Measurements from ENCODE around the gene RGP1.

RGP1 gene

GRCh38 chr9:35731415-35732184 is 17.5 kb upstream of the RGP1 start (continued):
- TF ChIP-seq, protein P1, sequence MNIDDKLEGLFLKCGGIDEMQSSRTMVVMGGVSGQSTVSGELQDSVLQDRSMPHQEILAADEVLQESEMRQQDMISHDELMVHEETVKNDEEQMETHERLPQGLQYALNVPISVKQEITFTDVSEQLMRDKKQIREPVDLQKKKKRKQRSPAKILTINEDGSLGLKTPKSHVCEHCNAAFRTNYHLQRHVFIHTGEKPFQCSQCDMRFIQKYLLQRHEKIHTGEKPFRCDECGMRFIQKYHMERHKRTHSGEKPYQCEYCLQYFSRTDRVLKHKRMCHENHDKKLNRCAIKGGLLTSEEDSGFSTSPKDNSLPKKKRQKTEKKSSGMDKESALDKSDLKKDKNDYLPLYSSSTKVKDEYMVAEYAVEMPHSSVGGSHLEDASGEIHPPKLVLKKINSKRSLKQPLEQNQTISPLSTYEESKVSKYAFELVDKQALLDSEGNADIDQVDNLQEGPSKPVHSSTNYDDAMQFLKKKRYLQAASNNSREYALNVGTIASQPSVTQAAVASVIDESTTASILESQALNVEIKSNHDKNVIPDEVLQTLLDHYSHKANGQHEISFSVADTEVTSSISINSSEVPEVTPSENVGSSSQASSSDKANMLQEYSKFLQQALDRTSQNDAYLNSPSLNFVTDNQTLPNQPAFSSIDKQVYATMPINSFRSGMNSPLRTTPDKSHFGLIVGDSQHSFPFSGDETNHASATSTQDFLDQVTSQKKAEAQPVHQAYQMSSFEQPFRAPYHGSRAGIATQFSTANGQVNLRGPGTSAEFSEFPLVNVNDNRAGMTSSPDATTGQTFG (tag by site-specific recombination; IDR thresholded peaks at IDR 0.05; ENCODE audit: borderline replicate concordance): no peak
- peak; percentile 23; the same call in 1 of the 2 replicates for TF ChIP-seq BCL11B (tag by site-specific recombination; IDR thresholded peaks at IDR 0.05; ENCODE audit: low read depth)
- TF ChIP-seq ZNF660 (tag by site-specific recombination; IDR thresholded peaks at IDR 0.05): no peak
- TF ChIP-seq ZNF544 (tag by site-specific recombination; IDR thresholded peaks at IDR 0.05): no peak
- TF ChIP-seq, protein P2, sequence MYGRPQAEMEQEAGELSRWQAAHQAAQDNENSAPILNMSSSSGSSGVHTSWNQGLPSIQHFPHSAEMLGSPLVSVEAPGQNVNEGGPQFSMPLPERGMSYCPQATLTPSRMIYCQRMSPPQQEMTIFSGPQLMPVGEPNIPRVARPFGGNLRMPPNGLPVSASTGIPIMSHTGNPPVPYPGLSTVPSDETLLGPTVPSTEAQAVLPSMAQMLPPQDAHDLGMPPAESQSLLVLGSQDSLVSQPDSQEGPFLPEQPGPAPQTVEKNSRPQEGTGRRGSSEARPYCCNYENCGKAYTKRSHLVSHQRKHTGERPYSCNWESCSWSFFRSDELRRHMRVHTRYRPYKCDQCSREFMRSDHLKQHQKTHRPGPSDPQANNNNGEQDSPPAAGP (tag by site-specific recombination; IDR thresholded peaks at IDR 0.05): peak; percentile 52
- TF ChIP-seq ZBTB48 (tag by site-specific recombination; IDR thresholded peaks at IDR 0.05): peak; percentile 54; the same call in 1 of the 2 replicates
- TF ChIP-seq, protein P3, sequence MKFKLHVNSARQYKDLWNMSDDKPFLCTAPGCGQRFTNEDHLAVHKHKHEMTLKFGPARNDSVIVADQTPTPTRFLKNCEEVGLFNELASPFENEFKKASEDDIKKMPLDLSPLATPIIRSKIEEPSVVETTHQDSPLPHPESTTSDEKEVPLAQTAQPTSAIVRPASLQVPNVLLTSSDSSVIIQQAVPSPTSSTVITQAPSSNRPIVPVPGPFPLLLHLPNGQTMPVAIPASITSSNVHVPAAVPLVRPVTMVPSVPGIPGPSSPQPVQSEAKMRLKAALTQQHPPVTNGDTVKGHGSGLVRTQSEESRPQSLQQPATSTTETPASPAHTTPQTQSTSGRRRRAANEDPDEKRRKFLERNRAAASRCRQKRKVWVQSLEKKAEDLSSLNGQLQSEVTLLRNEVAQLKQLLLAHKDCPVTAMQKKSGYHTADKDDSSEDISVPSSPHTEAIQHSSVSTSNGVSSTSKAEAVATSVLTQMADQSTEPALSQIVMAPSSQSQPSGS (tag by site-specific recombination; IDR thresholded peaks at IDR 0.05; ENCODE audit: low read depth): peak; percentile 60; the same call in 1 of the 2 replicates
- TF ChIP-seq PRDM1 (tag by site-specific recombination; IDR thresholded peaks at IDR 0.05): no peak
- TF ChIP-seq ZBTB7A (tag by site-specific recombination; IDR thresholded peaks at IDR 0.05; ENCODE audit: low read depth): 0 out of 2 replicates have a peak, but pooled peaks have one; percentile 27
- TF ChIP-seq ZNF311 (tag by site-specific recombination; IDR thresholded peaks at IDR 0.05; ENCODE audit: borderline replicate concordance): no peak

DNA sequence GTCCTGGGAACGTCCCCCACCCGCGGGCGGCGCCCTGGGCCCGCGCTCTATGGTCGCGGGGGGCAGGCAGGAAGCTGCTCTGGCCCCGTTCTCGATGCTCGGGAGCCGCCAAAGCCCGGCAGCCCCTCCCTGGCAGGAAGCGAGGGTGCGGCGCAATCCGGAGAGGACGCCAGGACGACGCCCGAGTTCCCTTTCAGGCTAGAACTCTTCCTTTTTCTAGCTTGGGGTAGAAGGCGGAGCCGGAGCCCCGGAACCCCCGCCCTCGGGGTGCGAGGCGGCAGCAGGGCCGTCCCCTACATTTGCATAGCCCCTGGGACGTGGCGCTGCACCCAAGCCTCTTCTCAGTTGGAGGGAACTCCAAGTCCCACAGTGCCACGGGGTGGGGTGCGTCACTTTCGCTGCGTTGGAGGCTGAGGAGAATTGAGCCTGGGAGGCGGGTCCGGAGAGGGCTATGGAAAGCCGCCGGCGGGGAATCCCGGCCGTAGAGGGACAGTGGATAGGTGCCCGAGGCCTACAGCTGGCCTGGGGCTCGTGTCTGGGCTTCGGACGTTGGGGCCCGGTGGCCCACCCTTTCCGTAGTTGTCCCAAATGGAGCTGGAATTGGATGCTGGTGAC is 16.8 kb upstream of the RGP1 start, which contains the start of the genes CREB3 and TLN1:
CREB3 (plus strand) TSS at position 482 of the 615 bp plus-strand sequence; CDS start at position 589, 107 bp downstream.
TLN1 (minus strand) TSS at position 11 of the 615 bp plus-strand sequence. CDS start 6,501 bp downstream, outside the sequence.
- peaks cover 13% of the 10 kb centered on the region for H3K4me1 ChIP-seq (ENCODE audit: control insufficient read depth, insufficient read depth, low read length)
- ChIA-PET CTCF (interaction anchor here (0.6 to 8.0 kb wide), 17 partner anchors 8 to 640 kb away, joined by 3 to 88 read pairs (median 5); partner anchors contain the start of genes ARHGEF39, CCDC107, GBA2 and RGP1), POLR2A (interaction anchor here (0.5 to 4.2 kb wide), 32 partner anchors 8 to 661 kb away, joined by 3 to 73 read pairs (median 5); partner anchors contain the start of genes ARHGEF39, CCDC107, FAM221B and FANCG)
- peak within 1 kb of the TSS; percentile 81 for H3K4me3 ChIP-seq (ENCODE audit: low read depth, low read length)
- peak within 1 kb of the TSS; percentile 81 for H3K27ac ChIP-seq (ENCODE audit: extremely low read depth, low read depth, low read length)
- no peaks in the 10 kb centered on the region for H3K9me3 ChIP-seq (ENCODE audit: control insufficient read depth, insufficient read depth, low read depth, low read length)
- peaks cover 10 to 60% of the 10 kb centered on the region in 2 experiments; a peak in 2 of 3 replicates for H3K36me3 ChIP-seq (ENCODE audit: control insufficient read depth in 2 of 2, insufficient read depth in 1 of 2, low read length in 2 of 2)
- TF ChIP-seq TRIM28 (IDR thresholded peaks at IDR 0.05; ENCODE audit: borderline replicate concordance, low read length): no peak
- no peak for TF ChIP-seq ZNF785 (tag by site-specific recombination; IDR thresholded peaks at IDR 0.05)
- peak; percentile 67; the same call in 1 of the 2 replicates for TF ChIP-seq GLIS2 (tag by site-specific recombination; IDR thresholded peaks at IDR 0.05)
- peak; percentile 62 for TF ChIP-seq PATZ1 (tag by site-specific recombination; IDR thresholded peaks at IDR 0.05)
- TF ChIP-seq BCL11A (tag by site-specific recombination; IDR thresholded peaks at IDR 0.05; ENCODE audit: low read depth): no peak
- no peak for TF ChIP-seq HIC1 (tag by site-specific recombination; IDR thresholded peaks at IDR 0.05)
- TF ChIP-seq SP2 (tag by site-specific recombination; IDR thresholded peaks at IDR 0.05): peak; percentile 82
- no peak for TF ChIP-seq ZNF623 (tag by site-specific recombination; IDR thresholded peaks at IDR 0.05)
- no peak for TF ChIP-seq SALL2 (tag by site-specific recombination; IDR thresholded peaks at IDR 0.05; ENCODE audit: borderline replicate concordance)
- TF ChIP-seq ZNF292 (tag by site-specific recombination; IDR thresholded peaks at IDR 0.05; ENCODE audit: borderline replicate concordance, low read depth): no peak
- TF ChIP-seq ZNF354C (tag by site-specific recombination; IDR thresholded peaks at IDR 0.05; ENCODE audit: borderline replicate concordance, low read depth): no peak
- TF ChIP-seq ZNF341 (tag by site-specific recombination; IDR thresholded peaks at IDR 0.05; ENCODE audit: low read depth): peak; percentile 68
- TF ChIP-seq, protein P2 (tag by site-specific recombination; IDR thresholded peaks at IDR 0.05): no peak
- peak; percentile 93 for TF ChIP-seq KLF8 (tag by site-specific recombination; IDR thresholded peaks at IDR 0.05)
- TF ChIP-seq KLF1 (tag by site-specific recombination; IDR thresholded peaks at IDR 0.05): peak; percentile 55; the same call in 1 of the 2 replicates

Measured in HEK293 (cell line).